GM12878 (cell line): ENCODE results near the gene MPRIP. TPM values are rescaled to one million over a fixed set of nuclear protein-coding genes. Genes with fewer than 3 reads are reported as not detected.

Source experiments
- ATAC-seq: fragments of 200-7000 bp; cut with Tn5 transposase; 3 replicates; pipeline ENCODE4 v1.9.1; 2020; ENCODE audit warnings: mild to moderate bottlenecking, moderate library complexity
- BruUV-seq: library from RNA; stranded (reverse); fragments of 400-500 nt; replicated peaks from 2 replicates; lab custom pipeline; 2021; lab: Mats Ljungman, UMichigan
- CTCF ChIA-PET: fragments of 300-600 bp; sonication (Branson Sonifier 250); formaldehyde crosslinking; extraction: SDS; loops from one replicate; lab custom pipeline; 2021; ENCODE audit warnings: inconsistent platforms; lab: Yijun Ruan, JAX
- POLR2A ChIA-PET: fragments of 350-600 bp; formaldehyde crosslinking; extraction: SDS; loops from one replicate; lab custom pipeline; 2021; ENCODE audit warnings: inconsistent platforms; lab: Charles Lee
- RAD21 ChIA-PET: fragments of 300-600 bp; sonication (Branson Sonifier 250); formaldehyde crosslinking; loops from one replicate; lab custom pipeline; 2023; ENCODE audit warnings: antibody characterized with exemption; ENCODE audit not compliant: unreplicated experiment; lab: Charles Lee
- SMC1A ChIA-PET: fragments of 300-600 bp; sonication (Branson Sonifier 250); formaldehyde crosslinking; loops from one replicate; lab custom pipeline; 2023; ENCODE audit not compliant: unreplicated experiment, uncharacterized antibody; lab: Charles Lee
- DNase-seq: peaks from one replicate; pipeline ENCODE4 v3.0.0-alpha.2; 2011; ENCODE audit warnings: low read depth, low spot score
- FAIRE-seq: peaks from 3 replicates; lab custom pipeline; 2011; peaks lifted over from hg19 to GRCh38; lab: Jason Lieb, UNC
- H2AFZ ChIP-seq: 2 replicates; pipeline ENCODE4 v1.6.0; 2011; ENCODE audit warnings: low read depth, low read length, control low read depth; ENCODE audit not compliant: control insufficient read depth
- H3K27ac ChIP-seq: 2 replicates; pipeline ENCODE4 v1.5.1; 2011; ENCODE audit warnings: control low read depth; ENCODE audit not compliant: control insufficient read depth, insufficient read depth
- H3K27me3 ChIP-seq, 2 experiments: replicated peaks in 1 of 2; 2 replicates each; pipeline versions ENCODE4 v1.6.0 to v1.6.1; 2011; ENCODE audit warnings: low read length in 1 of 2; ENCODE audit not compliant: control insufficient read depth in 2 of 2, insufficient read depth in 2 of 2
- H3K36me3 ChIP-seq, 2 experiments: 2 replicates each; pipeline ENCODE4 v1.5.1; 2011; ENCODE audit warnings: low read length in 1 of 2; ENCODE audit not compliant: control insufficient read depth in 2 of 2, insufficient read depth in 2 of 2
- H3K4me1 ChIP-seq: 2 replicates; pipeline ENCODE4 v1.6.1; 2011; ENCODE audit warnings: mild to moderate bottlenecking, low read length, moderate library complexity, mixed read lengths; ENCODE audit not compliant: control insufficient read depth, insufficient read depth
- H3K4me2 ChIP-seq: 2 replicates; pipeline ENCODE4 v1.6.0; 2011; ENCODE audit warnings: control low read depth; ENCODE audit not compliant: control insufficient read depth, insufficient read depth
- H3K4me3 ChIP-seq: fragments of 200-600 bp; sonication (generic); 2 replicates; pipeline ENCODE4 v1.5.1; 2016
- H3K79me2 ChIP-seq: 2 replicates; pipeline ENCODE4 v1.6.0; 2011; ENCODE audit warnings: low read length; ENCODE audit not compliant: control insufficient read depth, insufficient read depth
- H3K9ac ChIP-seq: 2 replicates; pipeline ENCODE4 v1.8.0; 2011; ENCODE audit warnings: low read length, control low read depth, mixed read lengths; ENCODE audit not compliant: control insufficient read depth, insufficient read depth
- H3K9me3 ChIP-seq: replicated peaks from 3 replicates; pipeline ENCODE4 v1.5.1; 2011; ENCODE audit warnings: mild to moderate bottlenecking, low read length; ENCODE audit not compliant: control insufficient read depth, insufficient read depth
- H4K20me1 ChIP-seq: 2 replicates; pipeline ENCODE4 v1.6.0; 2011; ENCODE audit not compliant: control insufficient read depth, insufficient read depth
- CREM ChIP-seq: IDR thresholded peaks from 2 replicates; pipeline ENCODE4 v1.6.1; 2014; ENCODE audit warnings: antibody characterized with exemption, low read depth
- DPF2 ChIP-seq: fragments of 450-650 bp; IDR thresholded peaks from 2 replicates; pipeline ENCODE4 v1.6.1; 2017; ENCODE audit warnings: mild to moderate bottlenecking
- EED ChIP-seq: sonication (generic); IDR thresholded peaks from 2 replicates; pipeline ENCODE4 v1.6.1; 2016; ENCODE audit warnings: antibody characterized with exemption, low read depth
- IRF3 ChIP-seq: fragments of 450-650 bp; IDR thresholded peaks from 2 replicates; pipeline ENCODE4 v1.6.1; 2014; ENCODE audit warnings: mild to moderate bottlenecking
- KLF5 ChIP-seq: fragments of 450-650 bp; IDR thresholded peaks from 2 replicates; pipeline ENCODE4 v1.6.1; 2014; ENCODE audit warnings: mild to moderate bottlenecking; ENCODE audit not compliant: partially characterized antibody
- RAD21 ChIP-seq: IDR thresholded peaks from 2 replicates; pipeline ENCODE4 v1.6.1; 2011; ENCODE audit warnings: mild to moderate bottlenecking, low read depth, low read length, moderate library complexity; ENCODE audit not compliant: insufficient read depth
- ZBTB4 ChIP-seq: fragments of 450-650 bp; formaldehyde crosslinking; IDR thresholded peaks from 2 replicates; pipeline ENCODE4 v1.4.0; 2022; ENCODE audit warnings: mild to moderate bottlenecking, moderate library complexity
- ZNF24 ChIP-seq: fragments of 450-650 bp; IDR thresholded peaks from 2 replicates; pipeline ENCODE4 v1.6.1; 2017; ENCODE audit warnings: antibody characterized with exemption, mild to moderate bottlenecking
- ZSCAN29 ChIP-seq: fragments of 450-650 bp; IDR thresholded peaks from 2 replicates; pipeline ENCODE4 v1.6.1; 2017; ENCODE audit warnings: mild to moderate bottlenecking, moderate library complexity
- WGBS: methylation state at CpG from one replicate; pipeline ENCODE4 v1.1.6; 2016; ENCODE audit warnings: low lambda C conversion rate; ENCODE audit not compliant: insufficient replicate concordance, insufficient coverage; ENCODE audit errors: missing lambda C conversion rate; 5-methylcytosine and 5-hydroxymethylcytosine counted together
- in situ Hi-C: fragments of 300-500 bp; cut with MboI; formaldehyde crosslinking; loops from 9 replicates; pipeline ENCODE4 v1.14.3; 2018; ENCODE audit warnings: mixed read lengths
- intact Hi-C: fragments of 100-400 bp; cut with micrococcal nuclease; formaldehyde crosslinking; loops from one replicate; pipeline ENCODE4 v1.14.2; 2022; ENCODE audit not compliant: unreplicated experiment
- polyA plus RNA-seq, 11 experiments: library from polyadenylated mRNA; depleted of rRNA in 4 of 11; unstranded in 6 of 11; stranded (reverse) in 5 of 11; fragments of >200 nt; fragmentation: Nextera tagmentation in 4 of 11; fragmentation: Illumina TruSeq in 1 of 11; extraction: Ambion mirVana in 4 of 11; extraction: Trizol in 1 of 11; gene quantifications; 1 replicate in 1 of 11; 2 replicates in 10 of 11; pipeline versions ENCODE4 v1.2.1 to v1.2.3, GENCODE V29; 2011 to 2016; ENCODE audit warnings: inconsistent platforms in 2 of 11, missing spikeins in 2 of 11, low read depth in 1 of 11
- total RNA-seq, 4 experiments: library from RNA; depleted of rRNA in 3 of 4; stranded (reverse); fragments of >200 nt in 3 of 4; fragmentation: Illumina TruSeq in 1 of 4; extraction: Trizol in 1 of 4; gene quantifications; 2 replicates each; pipeline versions ENCODE4 v1.2.1 to v1.2.3, GENCODE V29; 2013 to 2021
- TF ChIP-seq, protein P1 (sequence below): fragments of 450-650 bp; IDR thresholded peaks from 2 replicates; pipeline ENCODE4 v1.6.1; 2016; ENCODE audit warnings: mild to moderate bottlenecking

MPRIP gene
- total and polyA plus RNA-seq, 10 of the 15 experiments (the other 5 are each of a cell fraction or from before 2014, with no cell fraction given): 16.5 to 168 (median 71.7) TPM

- TF ChIP-seq, protein P1, sequence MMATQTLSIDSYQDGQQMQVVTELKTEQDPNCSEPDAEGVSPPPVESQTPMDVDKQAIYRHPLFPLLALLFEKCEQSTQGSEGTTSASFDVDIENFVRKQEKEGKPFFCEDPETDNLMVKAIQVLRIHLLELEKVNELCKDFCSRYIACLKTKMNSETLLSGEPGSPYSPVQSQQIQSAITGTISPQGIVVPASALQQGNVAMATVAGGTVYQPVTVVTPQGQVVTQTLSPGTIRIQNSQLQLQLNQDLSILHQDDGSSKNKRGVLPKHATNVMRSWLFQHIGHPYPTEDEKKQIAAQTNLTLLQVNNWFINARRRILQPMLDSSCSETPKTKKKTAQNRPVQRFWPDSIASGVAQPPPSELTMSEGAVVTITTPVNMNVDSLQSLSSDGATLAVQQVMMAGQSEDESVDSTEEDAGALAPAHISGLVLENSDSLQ: no peak
- TF ChIP-seq CREM (no peak), EED (no peak), DPF2 (no peak), ZSCAN29 (no peak), IRF3 (no peak), ZNF24 (no peak), RAD21 (no peak), KLF5 (no peak), ZBTB4 (CRISPR knock-in tag) (no peak)
- Histone ChIP-seq H3K4me3 (no peak overlapping the region), H3K9ac (no peak overlapping the region), H3K4me1 (no peaks in the 10 kb centered on the region), H3K9me3 (no peaks in the 10 kb centered on the region; the same call in 2 of the 3 replicates), H3K27ac (no peak overlapping the region), H3K4me2 (no peak overlapping the region), H3K27me3 (no peaks in the 10 kb centered on the region), H2AFZ (no peak overlapping the region), H3K79me2 (peaks cover 29% of the 10 kb centered on the region), H4K20me1 (peaks cover 3% of the 10 kb centered on the region), H3K36me3 (peaks cover 0 to 3% of the 10 kb centered on the region in 2 experiments; a peak in 2 of 4 replicates)
- ATAC-seq (no peak), FAIRE-seq (no peak), DNase-seq (no peak)
- in situ Hi-C loops: no loop called here
- 100% methylated on average over 2 of the region's 2 CpGs for WGBS
- BruUV-seq: no TSS peak
- SMC1A ChIA-PET: interaction anchor here (1.0 to 1.5 kb wide), 2 partner anchors 10 to 50 kb away, joined by 3 read pairs; no protein-coding TSS in a partner anchor
- POLR2A ChIA-PET: no interaction called here
- RAD21 ChIA-PET: no interaction called here
- intact Hi-C loops: no loop called here
- CTCF ChIA-PET: no interaction called here
These were observed 23.8 kb downstream of the MPRIP start for GRCh38 chr17:17066021-17066420.
